Cardiac fibroblast (primary cell): ENCODE measurements around the gene USP49.

Experiments
- DNase-seq, 2 donors: peaks; one replicate each; pipeline versions ENCODE4 v3.0.0 to v3.0.0-alpha.2; 2010; ENCODE audit warnings: low read depth in 2 of 2
- H3K4me3 ChIP-seq, 2 donors: replicated peaks in 1 of 2; 1 replicate in 1 of 2; 2 replicates in 1 of 2; pipeline ENCODE4 v1.5.1; 2011; ENCODE audit warnings: low read depth in 2 of 2, low read length in 2 of 2, mild to moderate bottlenecking in 2 of 2, moderate library complexity in 1 of 2
- TF ChIP-seq, protein P1 (sequence below): IDR thresholded peaks from one replicate; pipeline ENCODE4 v1.5.1; 2011; ENCODE audit warnings: low read depth, mild to moderate bottlenecking, low read length, inconsistent platforms

Gene USP49

DNA sequence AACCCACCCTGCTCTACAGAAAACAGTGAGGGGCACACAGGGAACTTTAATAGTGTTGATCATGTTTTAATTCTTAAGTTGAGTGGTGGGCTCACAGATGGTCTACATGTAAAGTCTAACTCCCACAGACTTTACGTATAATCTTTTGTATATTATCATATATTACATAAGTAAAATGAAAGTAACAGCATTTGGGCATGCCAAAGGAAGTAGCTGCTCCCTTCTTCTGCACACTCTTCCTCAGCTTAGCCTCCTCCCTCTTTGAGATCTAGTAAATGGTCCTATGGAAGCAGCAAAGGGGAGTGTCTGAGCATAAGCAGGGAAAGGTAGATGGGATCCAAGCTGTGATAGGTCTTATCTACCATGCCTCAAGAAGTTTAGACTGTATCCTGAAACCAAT lies 14.6 kb upstream of the USP49 start:
- no peak overlapping the region for H3K4me3 ChIP-seq
- DNase-seq, result no peak
- TF ChIP-seq, protein P1, sequence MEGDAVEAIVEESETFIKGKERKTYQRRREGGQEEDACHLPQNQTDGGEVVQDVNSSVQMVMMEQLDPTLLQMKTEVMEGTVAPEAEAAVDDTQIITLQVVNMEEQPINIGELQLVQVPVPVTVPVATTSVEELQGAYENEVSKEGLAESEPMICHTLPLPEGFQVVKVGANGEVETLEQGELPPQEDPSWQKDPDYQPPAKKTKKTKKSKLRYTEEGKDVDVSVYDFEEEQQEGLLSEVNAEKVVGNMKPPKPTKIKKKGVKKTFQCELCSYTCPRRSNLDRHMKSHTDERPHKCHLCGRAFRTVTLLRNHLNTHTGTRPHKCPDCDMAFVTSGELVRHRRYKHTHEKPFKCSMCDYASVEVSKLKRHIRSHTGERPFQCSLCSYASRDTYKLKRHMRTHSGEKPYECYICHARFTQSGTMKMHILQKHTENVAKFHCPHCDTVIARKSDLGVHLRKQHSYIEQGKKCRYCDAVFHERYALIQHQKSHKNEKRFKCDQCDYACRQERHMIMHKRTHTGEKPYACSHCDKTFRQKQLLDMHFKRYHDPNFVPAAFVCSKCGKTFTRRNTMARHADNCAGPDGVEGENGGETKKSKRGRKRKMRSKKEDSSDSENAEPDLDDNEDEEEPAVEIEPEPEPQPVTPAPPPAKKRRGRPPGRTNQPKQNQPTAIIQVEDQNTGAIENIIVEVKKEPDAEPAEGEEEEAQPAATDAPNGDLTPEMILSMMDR, result no peak

- H3K4me3 ChIP-seq, result no peak overlapping the region
- peak; percentile 34 to 61 for DNase-seq
- TF ChIP-seq, protein P1, result peak; percentile 38
Observed at GRCh38 chr6:41901882-41902519, 6.8 kb upstream of the USP49 start.

DNA sequence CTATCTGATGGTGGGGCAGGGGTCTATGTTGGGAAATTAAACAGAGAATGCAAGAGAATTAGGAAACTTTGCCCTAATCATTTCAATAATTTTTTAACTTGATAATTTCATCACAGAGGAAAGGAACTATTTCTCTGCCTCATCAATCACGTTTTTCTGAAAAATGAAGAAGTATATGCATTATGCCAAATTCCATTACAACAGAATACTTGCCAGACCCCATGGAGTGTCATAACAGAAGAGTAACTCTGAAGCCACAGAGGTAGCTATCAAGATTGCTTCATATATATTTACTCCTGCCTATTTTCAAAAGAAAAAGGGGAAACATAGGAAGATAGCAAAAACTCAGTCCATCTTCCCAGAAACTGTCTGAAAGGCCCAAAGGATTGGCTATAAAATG lies 5.7 kb upstream of the USP49 start:
- DNase-seq, result no peak
- TF ChIP-seq, protein P1, result no peak
- H3K4me3 ChIP-seq, result no peak overlapping the region

- TF ChIP-seq, protein P1, result no peak
- peak overlapping the region; percentile 66 to 86 for H3K4me3 ChIP-seq
- no peak for DNase-seq
Observed at GRCh38 chr6:41896281-41896680, 1.1 kb upstream of the USP49 start.

DNA sequence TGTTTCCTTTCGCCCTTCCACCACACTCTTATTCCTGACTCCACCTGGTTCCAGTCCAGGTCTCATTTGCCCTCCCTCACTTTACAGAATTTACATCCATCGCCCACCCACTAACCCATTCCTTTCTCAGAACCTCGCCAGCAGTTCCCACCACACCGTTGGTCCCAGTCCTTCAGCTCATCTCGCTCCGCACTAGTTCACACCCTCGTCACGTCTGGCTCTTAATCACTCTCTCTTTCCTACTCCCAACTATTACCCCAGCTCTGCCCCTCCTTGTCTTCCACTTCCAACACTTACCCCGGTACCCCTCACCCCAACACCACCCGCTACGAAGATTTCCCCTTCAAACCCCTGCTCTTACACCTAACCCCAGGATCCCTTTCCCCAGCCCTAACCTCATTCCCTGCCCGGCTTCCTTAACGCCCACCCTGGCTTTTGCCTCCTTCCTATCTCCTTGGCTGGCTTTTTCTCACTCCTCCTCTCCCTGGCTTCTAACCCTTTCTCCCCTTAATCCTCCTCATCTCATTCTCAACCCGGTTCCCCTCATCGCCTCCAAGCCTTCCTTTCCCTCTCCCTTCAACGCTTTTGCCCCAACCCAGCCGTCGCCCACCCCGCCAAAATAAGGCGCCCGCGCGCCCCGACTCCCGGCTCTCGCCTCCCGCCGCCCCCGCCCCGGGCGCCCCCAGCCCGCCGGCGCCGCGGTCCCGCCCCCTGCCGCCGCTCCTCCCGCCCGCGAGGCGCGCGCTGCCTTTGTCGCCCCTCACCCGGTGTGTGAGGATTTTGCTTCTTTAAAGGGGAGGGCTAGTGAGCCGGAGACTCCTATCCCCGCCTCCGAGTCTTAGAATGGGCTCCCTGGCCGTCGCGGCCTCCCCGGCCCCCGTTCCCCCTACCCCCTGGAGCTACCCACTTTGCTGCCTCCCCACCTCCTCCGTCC lies 542 bp downstream of the USP49 start:
- peak; percentile 8 to 11 for DNase-seq

GRCh38 chr6:41892921-41893564 lies 2.1 kb downstream of the USP49 start:
- DNase-seq, result no peak
- no peak overlapping the region for H3K4me3 ChIP-seq
- TF ChIP-seq, protein P1, result no peak

More for the DNA sequence above, 542 bp downstream of the USP49 start:
- peak overlapping the region; percentile 66 to 86 for H3K4me3 ChIP-seq
- TF ChIP-seq, protein P1, result no peak
